GM18519 (cell line): ENCODE results near the gene ANAPC5.
"Not testable (repeated sequence)": the region's sequence is repeated elsewhere in the genome, so short reads cannot be mapped to it uniquely, and the experiment has no call there.

Source experiments
- ATAC-seq: cut with Tn5 transposase; IDR thresholded peaks from one replicate; pipeline ENCODE4 v1.9.1; 2021; ENCODE audit warnings: mild to moderate bottlenecking, moderate library complexity; ENCODE audit not compliant: unreplicated experiment, low FRiP score

ANAPC5 gene

DNA sequence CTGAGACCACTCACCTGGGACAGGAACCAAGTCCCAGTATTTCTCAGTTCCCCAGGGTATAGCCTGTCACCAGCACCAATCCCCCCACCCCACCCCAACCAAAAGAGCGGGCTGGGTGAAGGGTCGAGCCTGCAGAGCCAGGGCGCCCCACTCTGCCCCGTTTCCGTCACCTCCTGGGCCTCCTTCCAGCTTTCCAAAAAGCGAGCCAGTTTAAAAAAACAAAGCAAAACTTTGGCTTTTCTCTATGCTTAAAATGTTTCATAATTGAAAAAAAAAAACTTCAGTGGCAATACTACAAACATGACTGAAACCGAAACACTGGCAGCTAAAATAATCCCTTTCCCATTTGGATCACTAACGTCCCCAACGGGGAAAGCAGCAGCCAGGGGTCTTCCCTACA is 63.2 kb downstream of the ANAPC5 start:
- ATAC-seq = no peak

DNA sequence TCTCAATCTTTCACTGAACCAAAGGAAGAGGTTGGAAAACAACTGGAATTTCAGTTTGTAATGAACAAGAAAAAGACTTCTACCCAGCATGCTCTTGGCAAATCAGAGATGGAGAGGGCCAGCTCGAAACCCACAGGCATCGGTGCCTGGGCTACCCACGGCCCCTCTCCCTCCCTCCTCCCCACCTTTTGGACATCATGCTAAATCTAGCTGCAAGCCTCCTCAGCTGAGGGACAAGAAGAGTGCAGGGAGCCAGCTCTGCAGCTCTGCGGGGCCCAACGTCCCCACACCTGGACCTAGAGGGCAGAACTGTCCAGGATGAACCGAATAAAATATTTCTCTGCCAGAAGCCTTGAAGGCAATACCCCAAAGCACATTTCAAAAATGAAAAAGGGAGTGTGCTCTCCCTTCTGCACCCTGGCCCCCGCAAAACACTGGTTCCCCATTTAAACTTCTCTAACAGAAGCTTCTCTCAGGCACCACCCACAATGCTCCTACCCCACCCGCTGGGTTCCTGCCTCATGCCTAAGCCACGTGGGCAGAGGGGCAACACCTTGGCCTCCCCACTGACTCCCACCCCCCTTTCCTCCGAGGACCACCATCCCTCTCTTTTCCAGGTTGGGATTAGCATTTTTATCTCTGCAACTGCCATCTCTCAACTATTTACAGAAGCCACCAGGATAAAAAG is 63.9 kb downstream of the ANAPC5 start:
- ATAC-seq = no peak

GRCh38 chr12:121287267-121287954 is 64.8 kb downstream of the ANAPC5 start:
- no peak for ATAC-seq

DNA sequence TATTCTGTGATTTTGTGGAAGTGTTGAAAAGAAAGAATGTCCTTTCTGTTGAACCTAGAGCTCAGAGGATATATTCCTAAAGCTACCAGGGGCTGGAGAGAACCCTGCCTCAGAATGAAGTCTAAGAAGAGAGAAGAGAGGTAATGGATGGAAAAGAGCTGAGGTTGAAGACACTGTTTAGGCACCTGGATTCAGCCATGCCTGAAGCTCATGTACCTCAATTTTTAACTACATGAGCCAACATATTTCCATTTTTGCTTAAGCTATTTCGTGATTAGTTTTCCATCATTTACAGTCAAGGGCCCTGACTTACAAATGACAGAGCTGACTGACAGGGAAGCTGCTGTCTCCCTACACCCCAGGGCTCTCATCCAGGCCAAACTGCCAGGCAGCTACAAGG is 66.4 kb downstream of the ANAPC5 start:
- ATAC-seq = no peak

DNA sequence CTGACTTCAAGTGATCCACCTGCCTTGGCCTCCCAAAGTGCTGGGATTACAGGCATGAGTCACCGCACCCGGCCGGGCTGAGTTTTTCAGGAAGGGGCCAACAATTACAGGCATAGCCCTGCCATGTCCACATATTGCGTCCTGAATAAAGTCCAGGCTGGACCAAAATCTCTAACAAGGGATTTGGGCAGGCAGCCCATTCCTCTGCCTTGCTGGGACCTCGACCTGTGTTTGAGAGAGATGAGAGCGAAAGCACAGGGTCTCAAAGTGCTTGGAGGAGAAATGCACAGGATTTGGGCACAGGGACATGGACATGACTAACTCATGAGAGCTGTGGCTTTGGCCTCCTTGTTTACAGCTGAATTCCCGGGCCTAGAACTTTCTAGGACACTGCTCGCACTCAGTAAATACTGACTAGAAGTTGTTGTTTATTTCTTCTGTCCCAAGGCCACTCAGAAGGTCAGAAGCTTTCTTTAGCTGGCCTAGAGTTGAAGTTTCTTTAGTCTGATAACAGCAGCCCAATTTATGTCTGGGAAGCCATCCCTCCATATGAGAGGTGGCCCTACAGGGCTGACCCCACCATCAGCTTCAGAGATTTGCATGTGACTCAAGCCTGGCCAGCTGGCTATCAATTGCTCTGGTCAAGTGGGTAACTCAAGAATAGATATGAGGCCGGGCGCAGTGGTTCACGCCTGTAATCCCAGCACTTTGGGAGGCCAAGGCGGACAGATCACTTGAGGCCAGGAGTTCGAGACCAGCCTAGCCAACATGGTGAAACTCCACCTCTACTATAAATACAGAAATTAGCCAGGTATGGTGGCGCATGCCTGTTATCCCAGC is 67.4 kb downstream of the ANAPC5 start:
- ATAC-seq = no peak

GRCh38 chr12:121283841-121284240 is 68.4 kb downstream of the ANAPC5 start:
- ATAC-seq = no peak

DNA sequence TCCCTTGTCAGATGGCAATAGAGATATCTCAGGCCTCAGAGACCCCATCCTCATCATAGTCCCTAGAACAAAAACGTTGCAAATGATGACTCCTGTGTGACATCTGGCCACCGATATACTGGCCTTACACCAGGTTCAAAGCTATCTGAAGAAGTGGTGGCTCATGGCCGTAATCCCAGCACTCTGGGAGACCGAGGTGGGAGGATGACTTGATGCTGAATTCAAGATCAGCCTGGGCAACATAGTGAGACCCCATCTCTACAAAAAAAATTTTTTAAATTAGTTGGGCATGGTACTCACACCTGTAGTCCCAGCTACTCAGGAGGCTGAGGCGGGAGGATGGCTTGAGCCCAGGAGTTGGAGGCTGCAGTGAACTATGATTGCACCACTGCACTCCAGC is 68.8 kb downstream of the ANAPC5 start:
- no peak for ATAC-seq

DNA sequence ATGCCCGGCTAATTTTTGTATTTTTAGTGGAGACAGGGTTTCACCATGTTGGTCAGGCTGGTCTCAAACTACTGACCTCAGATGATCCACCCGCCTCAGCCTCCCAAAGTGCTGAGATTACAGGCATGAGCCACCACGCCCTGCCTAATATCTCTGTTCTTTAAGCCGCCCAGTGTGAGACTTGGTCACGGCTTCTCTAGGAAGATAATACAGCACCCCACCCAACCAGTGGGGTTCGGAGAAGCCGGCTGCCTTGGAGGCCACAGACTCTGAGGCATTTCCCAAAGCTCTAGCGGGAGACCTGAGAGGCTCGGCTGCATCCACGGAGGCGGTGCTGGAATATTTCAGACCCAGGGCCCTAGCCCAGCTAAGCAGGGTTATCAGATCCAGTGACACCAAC is 69.3 kb downstream of the ANAPC5 start:
- ATAC-seq = not testable (repeated sequence)

GRCh38 chr12:121282072-121282742 is 70.0 kb downstream of the ANAPC5 start:
- ATAC-seq = no peak

DNA sequence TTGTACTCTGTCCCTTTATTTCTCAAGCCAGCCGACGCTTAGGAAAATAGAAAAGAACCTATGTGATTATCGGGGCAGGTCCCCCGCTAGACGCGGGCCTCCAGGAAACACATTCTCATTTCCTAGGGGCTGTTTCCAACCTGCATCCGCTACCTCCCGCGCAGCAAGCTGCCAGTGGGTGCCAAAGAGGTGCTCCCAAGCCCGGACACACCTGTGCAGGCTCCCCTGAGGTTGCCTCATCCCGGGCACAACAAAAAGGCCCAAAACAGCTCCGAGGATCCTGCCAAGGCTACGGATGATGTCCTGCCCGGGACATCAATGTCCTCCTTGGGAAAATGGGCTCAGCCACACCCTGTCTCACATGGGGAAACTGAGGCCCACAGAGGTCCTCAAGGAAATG is 71.1 kb downstream of the ANAPC5 start:
- ATAC-seq = not testable (repeated sequence)

DNA sequence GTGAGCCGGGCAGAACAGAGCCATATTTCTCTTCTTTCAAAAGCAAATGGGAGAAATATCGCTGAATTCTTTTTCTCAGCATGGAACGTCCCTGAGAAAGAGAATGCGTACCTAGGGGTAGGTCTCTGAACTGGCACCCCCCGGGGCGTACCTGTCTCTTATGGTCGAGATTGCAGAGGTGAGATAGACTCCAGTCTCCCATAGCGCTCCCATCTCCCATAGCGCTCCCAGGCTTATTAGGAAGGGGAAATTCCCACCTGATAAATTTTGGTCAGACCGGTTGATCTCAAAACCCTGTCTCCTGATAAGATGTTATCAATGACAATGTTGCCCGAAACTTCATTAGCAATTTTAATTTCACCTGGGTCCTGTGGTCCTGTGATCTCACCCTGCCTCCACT is 71.7 kb downstream of the ANAPC5 start:
- not testable (repeated sequence) for ATAC-seq

DNA sequence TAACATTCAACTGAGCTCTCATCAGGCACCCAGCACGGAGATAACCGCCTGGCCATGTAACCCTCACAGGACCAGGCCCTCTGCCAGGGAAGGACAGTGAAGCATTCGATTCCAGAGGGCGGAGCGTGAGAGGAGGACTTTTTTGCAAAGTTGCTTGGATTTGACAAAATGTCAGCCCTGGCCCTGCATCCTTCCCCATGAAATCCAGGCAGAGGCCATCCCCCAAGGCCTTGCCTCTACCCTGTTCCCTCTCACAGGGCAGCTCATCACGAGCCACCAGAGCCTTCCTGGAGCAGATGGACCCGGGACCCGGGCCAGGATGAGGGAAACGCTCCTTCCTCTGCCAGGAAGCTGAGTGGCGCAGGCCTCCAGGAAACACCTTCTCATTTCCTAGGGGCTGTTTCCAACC is 72.7 kb downstream of the ANAPC5 start:
- ATAC-seq = no peak

GRCh38 chr12:121279071-121279375 is 73.2 kb downstream of the ANAPC5 start:
- ATAC-seq = no peak

GRCh38 chr12:121278169-121279070 is 73.8 kb downstream of the ANAPC5 start:
- ATAC-seq = no peak

GRCh38 chr12:121277374-121277759 is 74.8 kb downstream of the ANAPC5 start:
- ATAC-seq = no peak

DNA sequence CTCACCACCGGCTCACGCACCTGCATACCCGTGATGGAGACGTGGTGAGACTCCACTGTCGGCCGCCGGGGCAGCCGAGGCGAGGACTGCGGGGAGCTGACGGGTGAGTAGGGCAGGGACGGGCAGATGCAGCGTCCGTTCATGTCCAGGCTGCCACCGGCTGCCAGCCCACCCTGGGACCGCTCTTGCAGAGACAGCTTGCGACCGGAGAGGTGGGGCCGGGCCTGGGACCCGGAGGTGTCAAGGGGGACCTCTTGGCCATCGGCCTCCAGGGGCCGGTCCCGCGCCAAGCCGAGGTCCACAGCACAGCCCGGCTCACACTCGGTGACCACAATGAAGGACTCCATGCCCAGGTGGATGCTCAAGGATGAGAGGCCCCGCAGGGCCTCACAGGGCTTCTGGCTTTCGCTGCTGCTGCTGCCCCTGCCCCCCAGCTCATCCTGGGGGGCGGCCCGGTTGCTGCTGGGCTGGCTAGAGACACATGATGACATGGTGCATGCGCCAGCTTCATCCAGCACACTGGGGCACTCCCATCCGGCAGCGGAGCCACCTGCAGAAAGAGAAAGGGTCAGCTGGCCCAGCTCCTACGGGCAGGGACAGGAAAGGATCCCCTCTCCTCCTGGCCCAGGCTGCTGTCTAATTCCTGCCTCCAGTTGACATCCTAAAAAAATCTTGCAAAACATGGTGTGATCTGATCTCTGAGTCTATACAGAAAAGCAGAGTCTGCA is 78.0 kb downstream of the ANAPC5 start:
- no peak for ATAC-seq

- no peak for ATAC-seq
These were observed 78.8 kb downstream of the ANAPC5 start for GRCh38 chr12:121273364-121273896.

DNA sequence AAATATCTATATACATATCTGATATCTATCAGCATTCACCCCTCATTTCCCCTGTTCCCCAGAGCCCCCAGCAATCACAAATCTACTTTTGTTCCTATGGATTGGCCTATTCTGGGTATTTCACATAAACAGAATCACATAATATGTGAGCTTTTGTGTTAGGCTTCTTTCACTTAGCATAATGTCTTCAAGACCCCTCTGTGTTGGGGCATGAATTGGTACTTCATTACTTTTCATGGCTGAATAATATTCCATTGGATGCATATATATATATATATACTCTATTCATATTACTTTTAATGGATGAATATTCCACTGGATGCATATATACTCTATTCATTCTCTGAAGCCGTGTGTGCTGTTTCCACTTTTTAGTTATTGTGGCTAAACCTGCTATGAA is 84.4 kb downstream of the ANAPC5 start:
- ATAC-seq = no peak

DNA sequence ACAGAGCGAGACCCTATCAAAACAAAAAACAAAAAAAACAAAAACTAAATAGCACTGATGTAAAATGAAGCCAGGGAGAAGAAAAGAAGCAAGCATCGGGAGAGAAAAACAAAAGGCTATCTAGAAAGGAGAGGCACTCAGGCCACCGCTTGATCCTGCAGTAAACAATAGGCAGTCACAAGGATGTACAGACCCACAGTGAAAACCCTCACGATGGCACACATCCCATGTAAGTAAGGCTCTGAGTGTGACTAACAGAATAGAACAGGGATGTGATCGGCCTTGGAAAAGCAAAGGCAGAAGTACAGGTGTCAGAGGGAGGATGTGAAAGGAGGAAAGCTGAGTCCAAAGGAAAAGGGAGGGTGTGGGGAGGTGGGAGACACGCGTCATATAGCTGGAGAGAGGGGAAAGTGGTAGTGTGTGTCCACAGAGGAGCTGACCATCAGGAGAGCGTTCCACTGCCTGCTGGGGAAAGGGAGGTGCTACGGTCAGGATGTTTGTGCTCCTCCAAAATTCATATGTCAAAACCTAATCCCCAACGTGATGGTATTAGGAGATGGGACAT is 87.2 kb downstream of the ANAPC5 start:
- no peak for ATAC-seq
